H7 (cell line): ENCODE results near the gene FAM53B. TPM values are rescaled to one million over a fixed set of nuclear protein-coding genes. Genes with fewer than 3 reads are reported as not detected.
"Not testable (repeated sequence)": the region's sequence is repeated elsewhere in the genome, so short reads cannot be mapped to it uniquely, and the experiment has no call there.

ENCODE experiments used
- DNase-seq: peaks from one replicate; pipeline ENCODE4 v3.0.0; 2012
- H3K27me3 ChIP-seq: 2 replicates; pipeline ENCODE4 v1.6.0; 2011; ENCODE audit warnings: mild to moderate bottlenecking, low read length; ENCODE audit not compliant: control insufficient read depth, insufficient read depth
- H3K36me3 ChIP-seq: replicated peaks from 2 replicates; pipeline ENCODE4 v1.5.1; 2011; ENCODE audit warnings: low read length; ENCODE audit not compliant: control insufficient read depth, insufficient read depth
- H3K4me3 ChIP-seq: 2 replicates; pipeline ENCODE4 v1.5.1; 2011; ENCODE audit warnings: low read depth, mild to moderate bottlenecking, control low read depth, low read length, moderate library complexity; ENCODE audit not compliant: insufficient read depth
- total RNA-seq: library from RNA; depleted of rRNA; stranded (reverse); fragments of >200 nt; shearing (Covaris generic); gene quantifications from 2 replicates; pipeline ENCODE4 v1.2.3, GENCODE V29; 2014; rRNA removed

FAM53B gene
- total RNA-seq, result 37.4 and 40.8 TPM in 2 replicates

DNA sequence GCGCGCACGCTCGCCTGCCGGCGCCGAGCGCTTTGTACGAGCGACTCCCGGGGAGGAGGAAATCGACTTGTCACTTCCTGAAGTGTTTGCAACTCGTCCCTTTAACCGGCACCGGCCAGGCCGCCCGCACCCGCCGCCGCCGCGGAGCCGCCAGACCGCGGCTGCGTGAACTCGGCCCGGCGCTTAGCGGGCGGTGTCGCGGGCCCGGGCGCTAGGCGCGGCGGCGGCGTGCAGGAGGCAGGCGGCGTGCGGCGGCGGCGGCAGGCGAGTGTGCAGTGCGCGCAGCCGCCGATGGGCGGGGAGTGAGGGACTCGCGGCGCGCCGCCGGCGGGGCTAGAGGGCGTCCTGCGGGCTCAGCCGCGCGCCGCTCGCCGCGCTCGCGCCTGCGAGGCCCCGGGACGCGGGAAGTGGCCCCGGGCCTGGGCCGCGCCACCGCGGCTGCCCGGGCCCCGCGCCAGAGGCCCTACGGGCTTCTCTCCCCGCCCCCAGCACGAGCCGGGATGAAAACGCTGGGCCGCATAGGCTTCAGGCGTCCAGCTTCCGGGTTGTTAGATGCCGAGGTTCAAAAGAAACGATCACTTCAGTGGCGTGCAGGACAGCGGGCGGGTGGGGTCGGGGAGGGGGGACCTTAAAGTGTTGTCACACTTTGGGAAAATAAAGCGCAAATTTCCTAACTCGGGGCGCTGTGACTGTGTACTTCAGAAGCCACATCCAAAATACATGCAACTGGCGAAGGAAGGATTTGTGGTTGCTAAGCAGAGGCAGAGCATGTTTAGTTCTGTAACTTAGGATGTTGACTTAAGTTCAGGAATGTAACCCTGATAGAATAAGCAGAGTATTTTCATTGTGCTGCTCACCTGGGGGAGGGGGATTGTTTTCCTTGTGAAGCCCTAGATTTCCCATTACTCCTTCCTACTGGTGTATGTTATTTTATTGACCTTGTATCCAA is at the start of gene FAM53B:
Gene FAM53B, minus strand, starts transcription at position 277 of the 949 bp plus-strand sequence. CDS start 37,665 bp downstream, outside the sequence.
- DNase-seq, result peak; percentile 95
- Histone ChIP-seq H3K4me3 (peak within 1 kb of the TSS; percentile 62), H3K27me3 (peaks cover 9% of the 10 kb centered on the region; the same call in 1 of the 2 replicates), H3K36me3 (no peaks in the 10 kb centered on the region)

GRCh38 chr10:124792998-124793352 is 48.8 kb upstream of the FAM53B start:
- peaks cover 5% of the 10 kb centered on the region for H3K36me3 ChIP-seq
- DNase-seq, result no peak
- no peak overlapping the region for H3K4me3 ChIP-seq
- no peaks in the 10 kb centered on the region for H3K27me3 ChIP-seq

GRCh38 chr10:124791547-124792348 is 47.6 kb upstream of the FAM53B start, which contains the start of gene EEF1AKMT2:
TSS of gene EEF1AKMT2 (minus strand) at chr10:124791887. CDS start at chr10:124791833, 54 bp downstream.
- no peaks in the 10 kb centered on the region for H3K27me3 ChIP-seq
- peak; percentile 97 for DNase-seq
- H3K36me3 ChIP-seq, result peaks cover 8% of the 10 kb centered on the region
- peak within 1 kb of the TSS; percentile 80 for H3K4me3 ChIP-seq

DNA sequence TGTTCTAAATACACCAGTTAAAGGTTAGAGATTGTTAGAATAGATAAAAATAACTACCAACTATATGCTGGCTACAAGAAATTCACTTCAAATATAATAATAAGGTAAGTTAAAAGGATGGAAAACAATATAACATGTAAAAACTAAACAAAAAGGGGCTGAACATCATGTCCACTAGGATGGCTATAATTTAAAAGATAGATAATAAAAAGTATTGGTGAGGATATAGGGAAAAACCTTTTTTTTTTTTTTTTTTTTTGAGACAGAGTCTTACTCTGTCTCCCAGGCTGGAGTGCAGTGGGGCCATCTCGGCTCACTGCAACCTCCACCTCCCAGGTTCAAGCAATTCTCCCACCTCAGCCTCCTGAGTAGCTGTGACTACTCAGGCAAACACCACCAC is 38.7 kb upstream of the FAM53B start:
- H3K36me3 ChIP-seq, DNase-seq, H3K4me3 ChIP-seq, H3K27me3 ChIP-seq: not testable (repeated sequence)

DNA sequence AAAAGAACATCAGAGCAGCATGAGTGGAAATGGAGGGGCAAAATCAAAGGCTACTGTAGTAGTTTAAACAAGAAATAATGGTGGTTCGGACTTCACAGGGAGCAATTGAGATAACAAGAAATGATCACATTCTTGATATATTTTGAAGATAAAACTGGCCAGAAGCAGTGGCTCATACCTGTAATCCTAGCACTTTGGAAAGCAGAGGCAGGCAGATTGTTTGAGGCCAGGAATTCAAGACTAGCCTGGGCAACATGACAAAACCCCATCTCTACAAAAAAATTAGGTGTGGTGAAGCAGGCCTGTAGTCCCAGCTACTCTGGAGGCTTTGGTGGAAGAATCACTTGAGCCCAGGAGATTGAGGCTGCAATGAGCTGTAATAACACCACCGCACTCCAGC is 24.6 kb upstream of the FAM53B start:
- Histone ChIP-seq H3K27me3 (no peaks in the 10 kb centered on the region), H3K36me3 (peaks cover 2% of the 10 kb centered on the region), H3K4me3 (no peak overlapping the region)
- DNase-seq, result no peak

DNA sequence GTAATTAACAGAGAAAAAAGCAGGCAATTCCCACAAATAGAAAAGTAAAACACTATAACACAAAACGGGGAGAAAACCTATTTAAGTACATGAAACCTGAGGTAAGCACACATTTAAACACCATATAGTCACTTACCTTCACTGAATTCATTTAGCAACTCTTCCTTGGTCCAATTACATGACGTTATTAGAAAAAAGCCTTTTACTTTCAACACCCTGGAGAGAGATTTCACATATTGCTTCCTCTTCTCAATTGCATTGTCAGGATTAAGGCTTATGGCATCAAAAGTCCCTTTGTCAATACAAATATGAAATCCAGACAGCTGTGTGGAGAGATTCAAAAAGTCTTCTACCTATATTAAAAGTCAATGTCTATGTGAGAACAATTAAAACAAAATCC is 21.1 kb upstream of the FAM53B start:
- DNase-seq, result no peak
- Histone ChIP-seq H3K27me3 (no peaks in the 10 kb centered on the region), H3K4me3 (no peak overlapping the region), H3K36me3 (peaks cover 5% of the 10 kb centered on the region)

GRCh38 chr10:124763267-124763666 is 19.1 kb upstream of the FAM53B start:
- no peak for DNase-seq
- Histone ChIP-seq H3K27me3 (no peaks in the 10 kb centered on the region), H3K36me3 (peaks cover 7% of the 10 kb centered on the region), H3K4me3 (no peak overlapping the region)

DNA sequence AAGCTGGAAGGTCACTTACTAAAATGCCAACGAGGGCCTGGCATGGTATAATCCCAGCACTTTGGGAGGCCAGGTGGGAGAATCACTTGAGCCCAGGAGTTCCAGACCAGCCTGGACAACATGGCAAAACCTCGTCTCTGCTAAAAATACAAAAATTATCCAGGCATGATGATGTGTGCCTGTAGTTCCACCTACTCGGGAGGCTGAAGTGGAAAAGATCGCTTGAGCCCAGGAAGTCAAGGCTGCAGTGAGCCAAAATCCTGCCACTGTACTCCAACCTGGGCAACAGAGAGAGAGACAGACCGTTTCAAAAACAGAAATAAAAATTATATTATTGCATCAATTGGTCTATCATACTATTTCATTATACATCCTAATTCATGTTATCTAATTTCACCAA is 18.1 kb upstream of the FAM53B start:
- no peak for DNase-seq
- Histone ChIP-seq H3K36me3 (peaks cover 7% of the 10 kb centered on the region), H3K27me3 (no peaks in the 10 kb centered on the region), H3K4me3 (no peak overlapping the region)

GRCh38 chr10:124756156-124756903 is 12.2 kb upstream of the FAM53B start:
- H3K36me3 ChIP-seq, result peaks cover 2% of the 10 kb centered on the region; the same call in 1 of the 2 replicates
- no peaks in the 10 kb centered on the region for H3K27me3 ChIP-seq
- no peak overlapping the region for H3K4me3 ChIP-seq
- no peak for DNase-seq

DNA sequence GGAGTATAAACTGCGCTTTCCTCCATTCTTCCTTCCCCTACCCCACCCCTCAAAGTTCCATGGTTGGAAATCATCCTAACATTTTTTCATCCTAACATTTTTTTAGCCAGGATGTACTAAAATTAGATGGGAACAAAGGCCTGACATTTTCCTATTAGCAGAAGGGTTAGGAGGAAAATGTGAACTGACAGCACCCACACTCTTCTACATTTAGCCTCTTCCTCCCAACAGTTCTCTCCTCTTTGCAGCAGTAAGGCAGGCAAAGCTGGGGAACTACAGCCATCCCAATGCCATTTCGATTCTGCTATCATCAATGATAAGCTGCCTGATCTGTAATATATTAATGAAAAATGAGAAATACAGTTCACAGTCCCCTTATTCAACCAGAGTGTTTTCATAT is 11.4 kb upstream of the FAM53B start:
- no peaks in the 10 kb centered on the region for H3K27me3 ChIP-seq
- H3K4me3 ChIP-seq, result no peak overlapping the region
- peaks cover 2% of the 10 kb centered on the region; the same call in 1 of the 2 replicates for H3K36me3 ChIP-seq
- DNase-seq, result no peak

DNA sequence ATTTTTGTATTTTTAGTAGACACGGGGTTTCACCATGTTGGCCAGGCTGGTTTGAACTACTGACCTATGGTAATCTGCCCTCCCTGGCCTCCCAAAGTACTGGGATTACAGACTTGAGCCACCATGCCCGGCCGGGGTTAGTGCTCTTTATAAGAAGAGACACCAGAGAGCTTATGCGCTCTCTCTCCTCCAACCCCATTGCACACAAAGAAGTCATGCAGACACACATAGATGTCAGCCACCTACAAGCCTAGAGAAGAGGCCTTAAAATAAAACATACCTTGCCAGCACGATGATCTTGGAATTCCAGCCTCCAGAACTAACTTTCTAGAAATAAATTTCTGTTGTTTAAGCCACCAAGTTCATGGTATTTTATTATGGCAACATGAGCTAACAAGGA is 10.0 kb upstream of the FAM53B start:
- Histone ChIP-seq H3K27me3 (no peaks in the 10 kb centered on the region), H3K36me3 (no peaks in the 10 kb centered on the region), H3K4me3 (no peak overlapping the region)
- DNase-seq, result no peak

DNA sequence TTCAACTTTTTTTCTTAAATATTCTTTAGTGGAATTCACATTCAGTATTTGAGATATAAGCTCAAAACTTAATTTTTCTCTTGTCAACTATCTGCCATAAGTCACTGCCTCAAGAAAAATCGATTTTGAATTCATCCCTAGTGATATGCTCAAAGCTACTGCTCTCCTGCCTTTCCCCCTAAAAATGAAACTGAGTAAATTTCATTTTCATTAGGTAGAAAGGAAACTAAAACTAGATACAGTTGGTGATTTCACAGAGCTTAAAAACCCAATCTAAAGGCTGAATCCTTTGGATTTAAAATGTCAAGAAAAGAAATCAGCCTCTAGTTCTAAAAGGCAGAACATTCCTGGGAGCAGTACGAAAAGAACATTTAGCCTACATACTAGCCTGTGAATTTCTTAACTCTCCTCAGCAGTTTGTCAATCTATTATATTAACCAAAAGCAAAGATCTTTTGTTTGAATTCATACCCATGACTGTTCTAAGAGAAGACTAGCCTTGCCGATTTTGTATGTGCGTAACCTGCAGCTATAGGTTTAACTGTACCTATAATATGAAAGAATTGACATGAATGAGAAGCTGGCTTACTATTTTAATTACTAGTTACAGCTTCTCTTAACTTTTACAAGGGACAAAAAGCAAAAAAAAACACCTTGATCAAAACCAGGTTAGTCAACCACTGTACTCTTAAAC is 4.9 kb upstream of the FAM53B start:
- DNase-seq, result no peak
- Histone ChIP-seq H3K36me3 (no peaks in the 10 kb centered on the region), H3K27me3 (no peaks in the 10 kb centered on the region), H3K4me3 (no peak overlapping the region)

DNA sequence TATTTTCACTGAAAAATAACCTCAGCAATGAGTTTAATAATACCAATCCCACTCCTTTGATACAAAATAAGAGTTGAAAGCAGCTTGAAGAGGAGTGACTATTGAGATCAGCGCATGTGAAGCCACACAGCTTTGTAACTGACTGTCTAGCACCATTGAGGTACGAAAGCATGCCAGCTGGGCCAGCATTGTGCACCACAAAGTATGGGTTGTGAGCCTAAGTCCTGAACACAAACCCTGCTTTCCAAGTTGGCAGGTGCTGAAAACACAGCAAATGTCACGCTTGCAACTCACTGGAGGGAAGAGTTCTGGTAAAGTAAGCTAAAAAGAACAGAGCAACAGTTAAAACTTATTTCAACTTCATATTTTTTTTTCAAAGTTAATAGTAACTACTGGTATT is 4.0 kb upstream of the FAM53B start:
- no peak for DNase-seq
- Histone ChIP-seq H3K4me3 (no peak overlapping the region), H3K36me3 (no peaks in the 10 kb centered on the region), H3K27me3 (peaks cover under 1% of the 10 kb centered on the region; the same call in 1 of the 2 replicates)

DNA sequence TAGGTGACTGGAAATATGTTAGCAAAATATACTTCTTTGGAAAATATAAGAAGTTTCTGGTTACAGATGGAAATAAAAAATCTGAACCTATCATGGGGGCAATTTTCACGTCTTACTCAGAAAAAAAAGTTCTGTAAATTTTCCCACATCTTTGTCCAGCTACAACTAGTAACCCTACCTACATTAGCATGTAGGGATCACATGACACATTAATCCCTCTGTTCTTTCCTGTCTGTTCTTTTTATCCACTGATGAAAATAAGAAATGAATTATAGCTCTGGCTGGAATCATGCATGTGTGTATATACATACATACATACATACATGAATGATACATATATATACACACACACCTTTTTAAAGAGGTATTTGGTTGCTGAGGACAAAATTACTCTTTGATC is 3.6 kb upstream of the FAM53B start:
- Histone ChIP-seq H3K4me3 (no peak overlapping the region), H3K27me3 (peaks cover 3% of the 10 kb centered on the region; the same call in 1 of the 2 replicates), H3K36me3 (no peaks in the 10 kb centered on the region)
- DNase-seq, result no peak
